ENCODE data around the gene CCDC122. TPM values are rescaled to one million over a fixed set of nuclear protein-coding genes. Genes with fewer than 3 reads are reported as not detected.
A peak's percentile ranks its signal among the peaks of the same experiment; 100 is the strongest.

CCDC122 gene
- total RNA-seq: 9.4 and 12.4 TPM in 2 replicates
- long read RNA-seq, partial matches to known transcripts: 1 of 9 reads
- long read RNA-seq, other reads (novel, unspliced or antisense): 8 of 9 reads

DNA sequence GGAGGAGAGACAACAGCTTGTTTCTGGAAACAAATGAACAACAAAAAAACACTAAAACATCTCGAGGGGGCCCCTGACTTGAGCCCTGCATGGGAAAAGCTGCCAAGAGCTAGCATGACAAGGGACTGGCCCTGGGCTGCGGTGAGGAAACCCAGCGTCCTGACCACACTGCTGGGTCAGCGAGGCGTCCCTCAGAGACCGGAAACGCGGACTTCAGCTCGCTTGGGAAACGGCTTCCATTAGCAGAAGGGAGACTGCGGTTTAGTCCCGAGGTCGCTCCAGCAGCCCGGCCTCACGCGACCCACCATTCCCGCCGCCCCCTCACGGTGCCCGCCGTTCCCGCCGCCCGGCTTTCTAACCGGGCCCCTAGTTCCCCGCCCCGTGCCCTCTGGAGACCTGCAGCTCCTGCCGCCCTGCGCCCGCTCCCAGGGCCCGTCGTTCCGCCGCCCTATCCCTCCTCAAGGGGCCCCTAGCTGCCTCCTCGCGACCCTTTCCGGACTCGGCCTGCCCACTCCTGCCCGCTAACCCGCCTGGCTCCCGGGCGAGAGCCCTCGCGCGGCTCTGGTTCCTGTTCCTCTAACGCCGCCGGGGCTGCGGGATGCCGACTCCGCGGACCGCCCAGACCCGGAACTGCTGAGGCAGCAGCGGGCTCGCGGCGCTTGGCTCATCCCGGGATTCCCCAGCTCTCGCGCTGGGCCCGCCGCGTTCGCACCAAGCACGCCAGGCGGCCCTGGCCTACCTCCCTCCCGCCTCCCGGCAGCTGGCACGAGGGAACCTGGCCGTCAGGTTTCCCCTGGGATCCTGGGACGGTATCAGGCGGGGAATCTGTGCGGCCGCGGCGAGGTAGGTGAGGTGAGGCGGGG, at the start of gene CCDC122:
CCDC122 (minus strand) TSS at position 849 of the 863 bp plus-strand sequence. CDS start 10,364 bp downstream, outside the sequence.
- peak within 1 kb of the TSS; percentile 88 for H3K4me3 Mint-ChIP-seq (ENCODE audit: unreplicated experiment)
- DNase-seq (ENCODE audit: extremely low spot score, unreplicated experiment): peak; percentile 94
- TF ChIP-seq, protein P1, sequence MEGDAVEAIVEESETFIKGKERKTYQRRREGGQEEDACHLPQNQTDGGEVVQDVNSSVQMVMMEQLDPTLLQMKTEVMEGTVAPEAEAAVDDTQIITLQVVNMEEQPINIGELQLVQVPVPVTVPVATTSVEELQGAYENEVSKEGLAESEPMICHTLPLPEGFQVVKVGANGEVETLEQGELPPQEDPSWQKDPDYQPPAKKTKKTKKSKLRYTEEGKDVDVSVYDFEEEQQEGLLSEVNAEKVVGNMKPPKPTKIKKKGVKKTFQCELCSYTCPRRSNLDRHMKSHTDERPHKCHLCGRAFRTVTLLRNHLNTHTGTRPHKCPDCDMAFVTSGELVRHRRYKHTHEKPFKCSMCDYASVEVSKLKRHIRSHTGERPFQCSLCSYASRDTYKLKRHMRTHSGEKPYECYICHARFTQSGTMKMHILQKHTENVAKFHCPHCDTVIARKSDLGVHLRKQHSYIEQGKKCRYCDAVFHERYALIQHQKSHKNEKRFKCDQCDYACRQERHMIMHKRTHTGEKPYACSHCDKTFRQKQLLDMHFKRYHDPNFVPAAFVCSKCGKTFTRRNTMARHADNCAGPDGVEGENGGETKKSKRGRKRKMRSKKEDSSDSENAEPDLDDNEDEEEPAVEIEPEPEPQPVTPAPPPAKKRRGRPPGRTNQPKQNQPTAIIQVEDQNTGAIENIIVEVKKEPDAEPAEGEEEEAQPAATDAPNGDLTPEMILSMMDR (IDR thresholded peaks at IDR 0.05): no peak
- H3K36me3 Mint-ChIP-seq (ENCODE audit: unreplicated experiment): peaks cover 14% of the 10 kb centered on the region
- H3K27ac Mint-ChIP-seq (ENCODE audit: unreplicated experiment): peak within 1 kb of the TSS; percentile 96
- no peaks in the 10 kb centered on the region for H3K27me3 Mint-ChIP-seq (ENCODE audit: unreplicated experiment)
- H3K9me3 Mint-ChIP-seq (ENCODE audit: unreplicated experiment): no peaks in the 10 kb centered on the region
- peaks cover 42% of the 10 kb centered on the region for H3K4me1 Mint-ChIP-seq (ENCODE audit: unreplicated experiment)

DNA sequence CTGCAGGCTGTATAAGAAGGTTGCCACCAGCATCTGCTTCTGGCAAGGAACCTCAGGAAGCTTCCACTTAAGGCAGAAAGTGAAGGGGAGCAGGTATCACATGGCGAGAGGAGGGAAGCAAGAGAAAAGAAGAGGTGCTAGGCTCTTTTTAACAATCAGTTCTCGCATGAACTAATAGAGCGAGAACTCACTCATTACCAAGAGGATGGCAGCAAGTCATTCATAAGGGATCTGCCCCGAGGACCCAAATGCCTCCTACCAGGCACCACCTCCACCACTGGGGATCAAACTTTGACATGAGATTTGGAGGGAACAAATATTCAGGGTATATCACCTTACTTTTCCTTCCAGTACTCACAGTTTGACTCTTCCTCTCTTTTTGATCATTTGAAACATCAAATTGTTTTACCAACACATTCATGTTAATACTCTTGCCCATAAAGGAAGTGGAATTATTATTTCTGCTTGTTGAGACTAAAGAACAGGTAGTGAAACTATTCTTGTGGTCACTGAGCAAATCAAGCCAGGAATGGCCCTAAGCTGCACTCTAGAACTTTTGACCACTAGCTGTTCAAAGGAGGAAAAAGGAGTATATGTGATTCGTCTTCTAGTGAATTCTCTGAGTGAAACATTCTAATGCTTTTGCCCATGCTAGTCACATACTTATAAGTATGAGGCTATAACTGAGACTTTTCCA, 45.2 kb upstream of the CCDC122 start:
- Mint-ChIP-seq H3K4me1 (ENCODE audit: unreplicated experiment) (no peaks in the 10 kb centered on the region), H3K27ac (ENCODE audit: unreplicated experiment) (no peak overlapping the region), H3K27me3 (ENCODE audit: unreplicated experiment) (peaks cover 18% of the 10 kb centered on the region), H3K36me3 (ENCODE audit: unreplicated experiment) (no peaks in the 10 kb centered on the region), H3K4me3 (ENCODE audit: unreplicated experiment) (no peak overlapping the region), H3K9me3 (ENCODE audit: unreplicated experiment) (no peaks in the 10 kb centered on the region)
- DNase-seq (ENCODE audit: extremely low spot score, unreplicated experiment): no peak
- TF ChIP-seq, protein P1 (IDR thresholded peaks at IDR 0.05): no peak

DNA sequence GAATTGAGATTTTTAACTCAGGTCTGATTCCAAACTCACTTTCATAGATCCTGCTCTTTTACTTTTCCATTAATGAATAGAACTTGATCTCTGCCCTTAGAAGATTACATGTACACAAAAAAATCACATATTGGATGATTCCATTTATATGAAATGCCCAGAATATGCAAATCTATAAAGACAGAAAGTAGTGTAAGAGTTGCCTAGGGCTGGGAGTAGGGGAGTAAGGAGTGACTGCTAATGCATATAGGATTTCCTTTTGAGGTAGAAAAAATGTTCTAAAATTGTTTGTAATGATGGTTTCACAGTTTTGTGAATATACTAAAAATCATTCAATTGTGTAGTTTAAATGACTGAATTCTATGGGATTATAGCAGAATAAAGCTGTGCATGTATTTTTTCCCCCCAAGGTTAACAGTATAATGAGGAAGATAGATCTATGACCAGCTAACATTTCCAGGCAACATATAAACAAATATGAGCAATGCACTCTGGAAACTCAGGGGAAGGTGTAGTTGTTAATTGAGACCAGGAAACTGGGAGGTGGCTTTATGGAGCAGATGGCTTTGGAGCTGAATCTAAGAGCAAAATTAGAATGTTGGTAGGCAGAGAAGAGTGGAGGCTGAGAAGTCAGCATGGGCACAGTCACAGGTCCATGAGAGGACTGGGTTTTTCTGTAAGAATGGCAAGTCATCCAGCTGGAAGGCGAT, 41.6 kb upstream of the CCDC122 start:
- TF ChIP-seq, protein P1 (IDR thresholded peaks at IDR 0.05): no peak
- Mint-ChIP-seq H3K4me3 (ENCODE audit: unreplicated experiment) (no peak overlapping the region), H3K27me3 (ENCODE audit: unreplicated experiment) (peaks cover 26% of the 10 kb centered on the region), H3K9me3 (ENCODE audit: unreplicated experiment) (no peaks in the 10 kb centered on the region), H3K27ac (ENCODE audit: unreplicated experiment) (no peak overlapping the region), H3K36me3 (ENCODE audit: unreplicated experiment) (no peaks in the 10 kb centered on the region), H3K4me1 (ENCODE audit: unreplicated experiment) (no peaks in the 10 kb centered on the region)
- no peak for DNase-seq (ENCODE audit: extremely low spot score, unreplicated experiment)

DNA sequence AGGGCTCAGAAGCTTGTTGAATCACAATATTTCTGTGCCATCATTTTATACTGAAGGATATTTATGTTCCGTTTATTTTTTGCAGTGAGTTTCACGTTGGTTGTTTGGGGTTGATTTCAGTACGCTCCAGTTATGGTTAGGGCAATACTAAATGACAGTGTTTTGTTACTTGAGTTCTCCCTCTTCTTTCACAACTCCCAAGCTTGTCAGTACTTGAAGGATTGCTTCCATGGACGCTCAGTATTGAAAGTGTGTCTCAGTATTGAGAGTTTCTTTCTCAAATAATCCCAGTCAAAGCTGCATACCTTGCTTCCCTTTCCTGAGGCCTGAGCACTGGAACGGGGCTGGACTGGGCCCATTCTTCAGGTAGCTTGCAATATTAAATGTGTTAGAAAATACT, 39.1 kb upstream of the CCDC122 start:
- H3K4me1 Mint-ChIP-seq (ENCODE audit: unreplicated experiment): no peaks in the 10 kb centered on the region
- H3K27ac Mint-ChIP-seq (ENCODE audit: unreplicated experiment): no peak overlapping the region
- no peak for DNase-seq (ENCODE audit: extremely low spot score, unreplicated experiment)
- TF ChIP-seq, protein P1 (IDR thresholded peaks at IDR 0.05): no peak
- no peak overlapping the region for H3K4me3 Mint-ChIP-seq (ENCODE audit: unreplicated experiment)
- H3K27me3 Mint-ChIP-seq (ENCODE audit: unreplicated experiment): peaks cover 26% of the 10 kb centered on the region
- H3K36me3 Mint-ChIP-seq (ENCODE audit: unreplicated experiment): no peaks in the 10 kb centered on the region
- no peaks in the 10 kb centered on the region for H3K9me3 Mint-ChIP-seq (ENCODE audit: unreplicated experiment)

Data from osteocyte (in vitro differentiated cells).